Transverse colon (tissue), 4 donors: ENCODE measurements around the gene ZDHHC22. TPM values are rescaled to one million over a fixed set of nuclear protein-coding genes. Genes with fewer than 3 reads are reported as not detected.

Experiments used
- DNase-seq: peaks from one replicate; pipeline ENCODE4 v3.0.0-alpha.2; 2019
- H3K27ac ChIP-seq, 4 donors: fragments of 200-600 bp; sonication (generic); 2 replicates each; pipeline ENCODE4 v1.5.1; 2016 to 2018; ENCODE audit warnings: inconsistent platforms in 4 of 4
- H3K27me3 ChIP-seq: fragments of 200-600 bp; sonication (generic); 2 replicates; pipeline ENCODE4 v1.5.1; 2017; ENCODE audit warnings: inconsistent platforms
- H3K36me3 ChIP-seq, 4 donors: fragments of 200-600 bp; sonication (generic); 2 replicates each; pipeline ENCODE4 v1.5.1; 2017 to 2019; ENCODE audit warnings: inconsistent platforms in 4 of 4
- H3K4me1 ChIP-seq, 4 donors: fragments of 200-600 bp; sonication (generic); 2 replicates each; pipeline ENCODE4 v1.5.1; 2017 to 2020; ENCODE audit warnings: inconsistent platforms in 4 of 4
- H3K4me3 ChIP-seq, 4 donors: fragments of 200-600 bp; sonication (generic); 1 replicate in 1 of 4; 2 replicates in 3 of 4; pipeline versions ENCODE4 v1.5.1 to v1.6.1; 2017 to 2019; ENCODE audit warnings: inconsistent platforms in 4 of 4
- H3K9me3 ChIP-seq, 2 donors: fragments of 200-600 bp; sonication (generic); 2 replicates each; pipeline ENCODE4 v1.5.1; 2017 to 2019; ENCODE audit warnings: inconsistent platforms in 2 of 2
- CTCF ChIP-seq, 5 experiments: fragments of 200-600 bp in 3 of 5; fragments of 450-650 bp in 2 of 5; sonication (generic) in 3 of 5; IDR thresholded peaks; 1 replicate in 2 of 5; 2 replicates in 3 of 5; pipeline ENCODE4 v1.5.1; 2016 to 2017; ENCODE audit warnings: antibody characterized with exemption in 5 of 5, inconsistent platforms in 3 of 5, mild to moderate bottlenecking in 2 of 5, moderate library complexity in 1 of 5
- EP300 ChIP-seq: sonication (generic); formaldehyde crosslinking; IDR thresholded peaks from one replicate; pipeline ENCODE4 v1.6.1; 2017; ENCODE audit warnings: antibody characterized with exemption, low read depth
- POLR2A ChIP-seq: fragments of 450-650 bp; IDR thresholded peaks from one replicate; pipeline ENCODE4 v1.6.1; 2016; ENCODE audit warnings: antibody characterized with exemption, mild to moderate bottlenecking, moderate library complexity
- POLR2AphosphoS5 ChIP-seq, 3 donors: sonication (generic); formaldehyde crosslinking; IDR thresholded peaks; one replicate each; pipeline ENCODE4 v1.6.1; 2016; ENCODE audit warnings: antibody characterized with exemption in 3 of 3
- WGBS, 2 donors: methylation state at CpG; one replicate each; pipeline ENCODE4 v1.1.5; 2018; ENCODE audit warnings: low coverage in 1 of 2; 5-methylcytosine and 5-hydroxymethylcytosine counted together
- in situ Hi-C, 4 donors: fragments of 200-750 bp; cut with MboI; loops; one replicate each; pipeline versions ENCODE4 v1.15.0 to v1.15.1; 2017; ENCODE audit warnings: low sequenced_read_pairs in 3 of 4, low pct_ligation_motif_present in 1 of 4, low pct_unique_long_range_greater_than_20kb in 1 of 4
- intact Hi-C: fragments of 100-400 bp; cut with DNase I; formaldehyde crosslinking; loops from one replicate; pipeline ENCODE4 v1.15.1; 2023; ENCODE audit warnings: low total_unique reads
- total RNA-seq, 4 donors: library from RNA; depleted of rRNA; stranded (reverse); fragments of >200 nt; gene quantifications; one replicate each; pipeline ENCODE4 v1.1.0, GENCODE V29; 2016

ZDHHC22 gene
- total RNA-seq, 4 donors from 2014 or later: 0.14 TPM; not detected in 3

GRCh38 chr14:77125823-77126325, 15.7 kb downstream of the ZDHHC22 start:
- H3K9me3 ChIP-seq: no peaks in the 10 kb centered on the region
- peaks cover 14% of the 10 kb centered on the region for H3K27me3 ChIP-seq
- TF ChIP-seq EP300 (no peak), CTCF (IDR thresholded peaks at IDR 0.05) (no peak), POLR2AphosphoS5 (IDR thresholded peaks at IDR 0.05) (no peak), POLR2A (no peak)
- WGBS, 2 donors: 88 to 93% methylated on average over 3 to 8 of the region's 8 CpGs
- H3K4me1 ChIP-seq: peaks cover 28 to 45% (median 35%) of the 10 kb centered on the region in 4 donors
- no peak for DNase-seq
- H3K27ac ChIP-seq: no peak overlapping the region
- no peaks in the 10 kb centered on the region for H3K36me3 ChIP-seq
- in situ Hi-C loops: loop anchor here in 1 of 4 donors (25.0 kb wide), 1 partner anchor 186 kb away; the partner anchor contains the start of genes GSTZ1 and POMT2
- no peak overlapping the region for H3K4me3 ChIP-seq
- intact Hi-C loops: no loop called here

GRCh38 chr14:77125281-77125801, 16.2 kb downstream of the ZDHHC22 start:
- in situ Hi-C loops (loop anchor here in 1 of 4 donors (25.0 kb wide), 1 partner anchor 187 kb away; the partner anchor contains the start of genes GSTZ1 and POMT2), intact Hi-C loops (no loop called here)
- peaks cover 28 to 50% (median 39%) of the 10 kb centered on the region in 4 donors for H3K4me1 ChIP-seq
- DNase-seq: no peak
- peaks cover 14% of the 10 kb centered on the region for H3K27me3 ChIP-seq
- whole genome bisulfite sequencing, 2 donors: 19% methylated on average over 30 of the region's 30 CpGs; no CpG with 5 or more reads in 1 of the 2 donors
- H3K9me3 ChIP-seq: no peaks in the 10 kb centered on the region
- H3K36me3 ChIP-seq: no peaks in the 10 kb centered on the region
- no peak overlapping the region for H3K27ac ChIP-seq
- peak overlapping the region; percentile 25 to 59 (median 40) for H3K4me3 ChIP-seq
- TF ChIP-seq POLR2A (no peak), CTCF (IDR thresholded peaks at IDR 0.05) (no peak), EP300 (no peak), POLR2AphosphoS5 (IDR thresholded peaks at IDR 0.05) (no peak)

GRCh38 chr14:77124345-77125280, 17.0 kb downstream of the ZDHHC22 start:
- intact Hi-C loops: no loop called here
- Histone ChIP-seq H3K36me3 (no peaks in the 10 kb centered on the region), H3K27me3 (peaks cover 14% of the 10 kb centered on the region), H3K27ac (peak overlapping the region; percentile 66 to 84 (median 77)), H3K4me3 (peak overlapping the region; percentile 25 to 59 (median 40)), H3K4me1 (peaks cover 28 to 57% (median 39%) of the 10 kb centered on the region in 4 donors), H3K9me3 (no peaks in the 10 kb centered on the region)
- TF ChIP-seq EP300 (no peak), POLR2A (no peak), CTCF (IDR thresholded peaks at IDR 0.05) (peak; percentile 25 to 65 (median 58)), POLR2AphosphoS5 (IDR thresholded peaks at IDR 0.05) (peak in 1 of 3 donors; percentile 30)
- DNase-seq: peak; percentile 67
- WGBS, 2 donors: 7 to 23% methylated on average over 7 to 62 of the region's 73 CpGs
- in situ Hi-C loops: loop anchor here in 1 of 4 donors (25.0 kb wide), 1 partner anchor 188 kb away; the partner anchor contains the start of genes GSTZ1 and POMT2
